NCI-H446 treated with DMSO at 0.1 percent for 48 hours (cell line): ENCODE results near the gene LAGE3.

ENCODE experiments used
- DNase-seq: peaks from one replicate; lab custom pipeline; 2025; lab: John Stamatoyannopoulos, UW

Gene LAGE3

GRCh38 chrX:154457491-154458115, 21.5 kb downstream of the LAGE3 start:
- DNase-seq, result no peak

DNA sequence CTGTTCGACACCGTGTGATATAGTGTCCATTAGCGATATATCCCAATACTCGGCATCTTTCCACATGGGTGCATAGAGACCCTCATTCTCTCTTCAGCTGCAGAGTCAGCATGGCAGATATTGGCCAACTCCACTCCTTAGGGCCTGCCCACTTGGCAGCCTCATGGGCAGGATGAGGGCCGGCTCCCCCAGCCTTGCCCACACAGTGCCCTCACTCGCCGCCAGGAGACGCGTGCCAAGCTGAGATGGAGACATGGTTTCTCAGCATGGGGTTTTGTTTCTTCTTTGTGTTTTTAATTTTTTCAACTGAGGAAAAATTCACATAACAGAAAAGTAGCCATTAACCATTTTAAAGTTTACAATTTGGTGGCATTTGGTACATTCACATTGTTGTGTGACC, 26.3 kb downstream of the LAGE3 start:
- no peak for DNase-seq

DNA sequence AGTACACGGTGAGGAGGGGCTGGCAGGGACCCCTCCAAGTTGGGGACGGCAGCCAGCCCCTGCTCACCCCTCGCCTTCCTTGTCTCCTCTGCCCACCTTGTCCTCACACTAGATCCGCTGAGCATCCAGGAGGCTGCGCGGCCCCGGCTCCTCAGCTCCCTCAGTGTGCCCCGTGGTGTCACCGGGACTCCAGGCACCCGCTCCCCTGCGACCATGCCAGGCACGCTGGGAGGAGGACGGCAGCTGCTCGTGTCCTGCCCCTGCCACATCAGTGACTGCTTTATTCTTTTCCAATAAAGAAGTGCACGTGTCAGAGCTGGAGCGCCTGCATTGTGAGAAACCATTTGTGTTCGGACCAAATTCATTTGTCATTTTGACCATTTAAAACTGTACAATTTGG, 28.8 kb downstream of the LAGE3 start:
- no peak for DNase-seq

GRCh38 chrX:154449618-154450017, 29.5 kb downstream of the LAGE3 start:
- DNase-seq, result no peak

DNA sequence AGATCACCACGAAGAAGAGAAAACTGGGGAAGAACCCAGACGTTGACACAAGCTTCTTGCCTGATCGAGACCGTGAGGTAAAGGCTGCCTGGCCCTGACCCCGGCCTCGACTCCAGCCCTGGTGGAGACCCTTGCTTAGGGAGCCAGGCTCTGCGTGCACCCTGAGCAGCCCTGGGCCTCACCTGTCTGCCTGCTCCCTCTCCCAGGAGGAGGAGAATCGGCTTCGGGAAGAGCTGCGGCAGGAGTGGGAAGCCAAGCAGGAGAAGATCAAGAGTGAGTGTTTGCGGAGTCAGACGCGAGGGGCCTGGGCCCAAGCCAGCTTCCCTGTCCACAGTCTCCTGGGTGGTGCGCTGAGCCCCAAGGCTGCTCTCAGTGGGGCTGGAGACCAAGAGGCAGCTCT, 30.6 kb downstream of the LAGE3 start:
- no peak for DNase-seq

GRCh38 chrX:154446430-154446829, 32.7 kb downstream of the LAGE3 start:
- DNase-seq, result no peak

GRCh38 chrX:154445776-154446175, 33.3 kb downstream of the LAGE3 start:
- no peak for DNase-seq

- no peak for DNase-seq
These were observed 34.3 kb downstream of the LAGE3 start for GRCh38 chrX:154444755-154445246.

GRCh38 chrX:154443992-154444754, 34.9 kb downstream of the LAGE3 start, which contains the start of gene FAM50A:
Gene FAM50A, plus strand, starts transcription at chrX:154444141. Its CDS starts 95 bp downstream, at chrX:154444236.
- no peak for DNase-seq

DNA sequence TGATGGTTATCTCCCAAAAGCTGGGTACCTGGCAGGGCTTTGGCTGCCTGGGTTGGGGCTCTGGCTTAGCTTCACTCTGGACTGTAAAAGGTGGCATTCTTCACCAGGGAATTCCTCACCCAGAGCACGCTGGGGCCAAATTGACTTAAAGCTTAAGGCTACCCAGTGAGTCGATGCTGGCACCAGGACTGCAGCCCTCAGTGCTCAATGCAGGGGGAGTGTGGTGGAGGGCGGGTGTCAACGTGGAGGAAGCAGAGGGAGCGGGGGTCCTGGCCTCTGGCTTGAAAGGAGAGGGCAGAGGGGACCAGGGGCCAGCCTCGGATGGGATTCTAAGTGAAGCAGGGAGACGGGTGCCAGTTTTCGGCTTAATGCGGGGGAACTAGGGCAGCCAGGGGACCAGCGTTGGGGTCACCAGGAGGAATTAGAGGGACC, 35.6 kb downstream of the LAGE3 start:
- no peak for DNase-seq

DNA sequence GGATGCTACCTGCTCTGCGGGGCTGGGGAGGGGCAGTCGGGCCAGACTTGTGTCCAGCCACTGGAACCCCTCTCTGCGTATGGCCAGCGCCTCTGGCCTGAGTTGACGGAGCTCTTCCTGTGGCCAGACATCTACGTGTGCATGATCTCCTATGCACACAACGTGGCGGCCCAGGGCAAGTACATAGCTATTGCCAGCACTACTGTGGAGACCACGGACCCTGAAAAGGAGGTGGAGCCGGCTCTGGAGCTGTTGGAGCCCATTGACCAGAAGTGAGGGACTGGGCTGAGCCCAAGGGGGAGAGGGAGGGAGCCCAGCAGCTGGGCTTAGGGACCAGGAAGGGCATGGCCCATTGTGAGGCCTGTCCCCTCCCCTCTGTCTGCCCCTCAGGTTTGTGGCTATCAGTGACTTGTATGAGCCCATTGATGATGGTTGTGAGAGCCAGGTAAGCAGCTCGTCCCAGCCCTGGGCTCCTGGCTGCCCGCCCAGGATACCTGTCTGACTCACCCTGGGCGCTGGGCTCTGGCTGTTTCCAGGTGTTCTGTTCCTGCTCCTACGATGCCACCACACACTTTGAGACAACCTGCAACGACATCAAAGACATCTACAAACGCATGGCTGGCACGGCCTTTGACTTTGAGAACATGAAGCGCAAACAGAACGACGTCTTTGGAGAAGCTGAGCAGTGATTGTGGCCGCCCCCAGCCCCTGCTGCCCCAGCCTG, 36.9 kb downstream of the LAGE3 start:
- DNase-seq, result no peak

DNA sequence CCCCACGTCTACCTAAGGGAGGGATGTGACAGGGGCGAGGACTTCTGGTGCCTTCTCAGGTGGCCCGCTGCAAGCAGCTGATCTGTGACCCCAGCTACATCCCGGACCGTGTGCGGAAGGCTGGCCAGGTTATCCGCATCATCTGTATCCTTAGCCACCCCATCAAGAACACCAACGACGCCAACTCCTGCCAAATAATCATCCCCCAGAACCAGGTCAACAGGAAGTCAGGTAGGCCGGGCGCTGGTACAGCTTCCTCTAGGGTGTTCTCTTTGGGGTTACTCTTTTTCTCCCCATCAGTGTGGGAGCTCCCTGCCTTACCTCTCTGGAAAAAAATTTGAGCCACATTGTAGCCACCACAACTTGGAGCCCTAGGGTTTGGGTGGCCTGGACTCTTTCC, 37.5 kb downstream of the LAGE3 start:
- no peak for DNase-seq

- no peak for DNase-seq
These were observed 38.3 kb downstream of the LAGE3 start for GRCh38 chrX:154440623-154441357.

- DNase-seq, result no peak
These were observed 39.2 kb downstream of the LAGE3 start for GRCh38 chrX:154439841-154440240.

GRCh38 chrX:154437971-154438893, 40.8 kb downstream of the LAGE3 start:
- DNase-seq, result no peak

DNA sequence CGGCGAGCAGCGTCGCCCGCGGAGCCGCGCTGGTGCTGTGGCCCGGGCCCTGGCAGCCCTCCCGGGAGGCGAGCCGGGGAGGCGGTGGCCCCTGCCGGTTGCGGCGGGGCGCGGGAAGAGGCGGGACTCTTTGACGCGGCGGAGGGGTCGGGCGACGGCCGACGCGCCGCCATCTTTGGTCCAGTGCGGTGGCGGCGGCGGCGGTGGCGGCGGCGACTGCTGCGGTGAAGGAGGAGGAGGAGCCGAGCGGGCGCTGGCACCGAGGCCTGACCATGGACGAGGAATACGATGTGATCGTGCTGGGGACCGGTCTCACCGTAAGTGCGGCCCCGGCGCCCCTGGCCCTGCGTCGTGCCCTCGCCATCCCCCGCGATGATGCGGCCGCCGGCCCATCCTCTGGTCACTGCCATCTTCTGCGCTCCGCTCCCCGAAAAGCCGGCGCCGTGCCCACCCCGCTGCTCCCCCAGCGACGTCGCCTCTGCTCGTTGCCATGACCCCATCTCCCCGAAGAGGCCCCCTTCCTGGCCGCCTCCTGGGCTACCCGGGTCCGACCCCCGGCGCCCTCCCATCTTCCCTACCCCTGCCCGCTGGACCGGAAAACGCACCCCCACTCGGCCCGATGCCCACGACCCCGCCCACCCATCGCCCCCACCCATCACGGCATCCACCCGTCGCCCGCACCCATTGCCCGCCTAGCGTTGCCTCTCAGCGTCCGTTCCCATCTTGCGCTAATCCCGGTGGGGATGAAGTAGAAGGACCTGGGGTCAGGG, 41.9 kb downstream of the LAGE3 start, which contains the start of gene GDI1:
TSS of gene GDI1 (plus strand) at position 172 of the 770 bp plus-strand sequence. CDS start at position 273, 101 bp downstream.
- DNase-seq, result no peak

GRCh38 chrX:154436374-154436982, 42.6 kb downstream of the LAGE3 start:
- no peak for DNase-seq

DNA sequence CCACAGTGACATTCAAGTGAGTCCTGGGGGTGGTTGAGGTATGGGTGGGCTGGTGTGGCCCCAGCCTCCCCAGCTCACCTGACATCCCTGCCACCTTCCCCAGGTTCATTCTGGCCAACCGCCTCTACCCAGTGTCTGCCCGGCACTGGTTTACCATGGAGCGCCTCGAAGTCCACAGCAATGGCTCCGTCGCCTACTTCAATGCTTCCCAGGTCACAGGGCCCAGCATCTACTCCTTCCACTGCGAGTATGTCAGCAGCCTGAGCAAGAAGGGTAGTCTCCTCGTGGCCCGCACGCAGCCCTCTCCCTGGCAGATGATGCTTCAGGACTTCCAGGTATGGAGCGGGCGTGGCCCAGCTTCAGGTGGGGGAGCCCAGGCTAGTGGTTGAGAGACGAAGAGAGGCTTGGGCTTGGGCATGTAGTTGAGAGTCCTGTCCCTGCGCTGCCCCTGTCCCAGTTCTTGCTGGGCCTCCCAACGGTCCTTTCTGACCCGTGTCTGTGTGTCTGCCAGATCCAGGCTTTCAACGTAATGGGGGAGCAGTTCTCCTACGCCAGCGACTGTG, 43.8 kb downstream of the LAGE3 start:
- no peak for DNase-seq
